NCI-H146 (cell line): ENCODE measurements around the gene BCAT1.
"Not testable (repeated sequence)": the region's sequence is repeated elsewhere in the genome, so short reads cannot be mapped to it uniquely, and the experiment has no call there.

Source experiments
- DNase-seq: peaks from one replicate; lab custom pipeline; 2025; lab: John Stamatoyannopoulos, UW

The BCAT1 gene

GRCh38 chr12:24926080-24926479 is 22.8 kb downstream of the BCAT1 start:
- not testable (repeated sequence) for DNase-seq

- no peak for DNase-seq
Observed at GRCh38 chr12:24922090-24922489, 26.8 kb downstream of the BCAT1 start.

- DNase-seq = no peak
Observed at GRCh38 chr12:24921251-24922038, 27.5 kb downstream of the BCAT1 start.

- DNase-seq = no peak
Observed at GRCh38 chr12:24920141-24920540, 28.8 kb downstream of the BCAT1 start.

DNA sequence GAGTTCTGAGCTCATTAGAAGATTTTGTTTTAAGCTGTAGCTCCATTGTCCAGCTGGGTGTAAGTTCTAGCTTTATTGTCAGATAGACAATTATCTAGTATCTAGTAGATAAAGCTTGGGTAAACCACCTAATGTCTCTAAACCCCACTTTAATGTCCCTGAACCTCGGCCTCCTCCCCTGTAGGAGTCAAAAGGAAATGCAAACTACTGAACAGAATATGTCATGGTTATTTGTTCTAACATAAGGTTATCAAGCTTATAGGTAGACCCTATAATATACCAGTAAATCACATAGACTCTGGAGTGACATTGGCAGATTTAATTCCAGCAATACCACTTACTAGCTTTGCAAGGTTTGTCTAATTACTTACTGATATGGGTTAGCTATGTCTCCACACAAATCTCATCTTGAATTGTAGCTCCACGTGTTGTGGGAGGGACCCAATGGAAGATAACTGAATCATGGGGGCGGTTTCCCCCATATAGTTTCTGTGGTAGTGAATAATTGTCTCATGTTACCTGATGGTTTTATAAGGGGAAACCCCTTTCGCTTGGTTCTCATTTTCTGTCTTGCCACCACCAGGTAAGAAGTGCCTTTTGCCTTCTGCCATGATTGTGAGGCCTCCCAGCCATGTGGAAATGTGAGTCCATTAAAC is 29.4 kb downstream of the BCAT1 start:
- no peak for DNase-seq

- no peak for DNase-seq
Observed at GRCh38 chr12:24918596-24918995, 30.3 kb downstream of the BCAT1 start.

DNA sequence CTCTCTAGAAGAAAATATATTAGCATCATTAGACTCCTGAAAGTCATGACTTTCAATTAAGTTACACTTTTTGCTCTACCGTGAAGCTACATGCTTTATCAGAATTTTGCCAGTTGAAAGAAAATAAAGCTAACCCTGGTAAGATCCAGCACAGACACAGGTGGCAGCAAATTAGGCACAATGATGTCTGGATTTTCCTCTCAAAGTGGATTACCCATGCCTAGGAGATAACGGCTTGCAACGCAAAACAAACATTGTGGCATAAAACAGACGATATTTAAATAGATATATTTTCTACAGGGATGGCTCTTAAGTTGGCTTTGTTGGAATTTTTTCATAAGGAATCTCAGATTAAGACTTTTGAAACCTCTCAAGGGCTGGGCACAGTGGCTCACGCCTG is 33.4 kb downstream of the BCAT1 start:
- no peak for DNase-seq

DNA sequence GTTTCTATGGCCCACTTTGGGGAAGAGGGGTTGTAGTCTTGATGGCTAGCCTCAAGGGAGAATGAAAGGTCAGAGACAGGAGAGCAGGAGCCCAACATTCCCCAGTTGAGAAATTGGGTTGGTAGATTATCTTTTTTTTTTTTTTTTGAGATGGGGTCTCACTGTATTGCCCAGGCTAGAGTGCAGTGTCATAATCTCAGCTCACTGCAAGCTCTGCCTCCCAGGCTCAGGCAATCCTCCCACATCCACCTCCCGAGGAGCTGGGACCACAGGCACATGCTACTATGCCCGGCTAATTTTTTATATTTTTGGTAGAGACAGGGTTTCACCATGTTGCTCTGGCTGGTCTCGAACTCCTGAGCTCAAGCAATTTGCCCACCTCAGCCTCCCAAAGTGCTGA is 34.9 kb downstream of the BCAT1 start:
- DNase-seq = no peak

GRCh38 chr12:24913130-24913529 is 35.8 kb downstream of the BCAT1 start:
- DNase-seq = no peak

- DNase-seq = no peak
Observed at GRCh38 chr12:24911271-24911791, 37.6 kb downstream of the BCAT1 start.

DNA sequence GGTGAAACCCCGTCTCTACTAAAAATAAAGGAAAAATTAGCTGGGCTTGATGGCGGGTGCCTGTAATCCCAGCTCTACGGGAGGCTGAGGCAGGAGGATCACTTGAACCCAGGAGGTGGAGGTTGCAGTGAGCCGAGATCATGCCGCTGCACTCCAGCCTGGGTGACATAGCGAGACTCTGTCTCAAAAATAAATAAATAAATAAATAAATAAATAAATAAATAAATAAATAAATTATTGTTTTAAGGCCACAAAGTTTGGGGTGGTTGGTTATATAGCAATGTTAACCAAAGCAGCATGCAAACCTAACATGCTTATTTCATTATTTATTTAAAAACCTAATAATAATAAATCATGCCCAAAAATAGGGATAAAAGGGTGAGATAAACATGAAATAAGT is 38.7 kb downstream of the BCAT1 start:
- DNase-seq = not testable (repeated sequence)

GRCh38 chr12:24909667-24910066 is 39.2 kb downstream of the BCAT1 start:
- no peak for DNase-seq

- DNase-seq = no peak
Observed at GRCh38 chr12:24907464-24907863, 41.4 kb downstream of the BCAT1 start.

DNA sequence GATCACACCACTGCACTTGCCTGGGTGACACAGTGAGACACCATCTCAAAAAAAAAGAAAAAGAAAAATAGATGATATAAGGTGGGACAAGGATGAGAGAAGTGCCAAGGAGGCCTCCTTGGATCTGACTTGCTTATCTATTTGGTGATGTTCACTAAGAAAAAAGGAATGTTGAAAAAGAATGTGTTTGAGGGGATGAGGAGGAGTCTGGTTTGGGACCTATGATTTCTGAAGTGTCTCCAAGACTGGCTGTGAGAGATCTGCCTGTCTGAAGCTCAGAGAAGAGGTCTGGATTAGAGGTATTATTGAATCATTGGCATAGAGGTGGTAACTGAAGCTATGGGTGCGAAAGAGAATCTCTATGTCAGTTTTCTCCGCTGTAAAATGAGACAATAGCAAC is 42.8 kb downstream of the BCAT1 start:
- no peak for DNase-seq

- no peak for DNase-seq
Observed at GRCh38 chr12:24905431-24905830, 43.5 kb downstream of the BCAT1 start.

DNA sequence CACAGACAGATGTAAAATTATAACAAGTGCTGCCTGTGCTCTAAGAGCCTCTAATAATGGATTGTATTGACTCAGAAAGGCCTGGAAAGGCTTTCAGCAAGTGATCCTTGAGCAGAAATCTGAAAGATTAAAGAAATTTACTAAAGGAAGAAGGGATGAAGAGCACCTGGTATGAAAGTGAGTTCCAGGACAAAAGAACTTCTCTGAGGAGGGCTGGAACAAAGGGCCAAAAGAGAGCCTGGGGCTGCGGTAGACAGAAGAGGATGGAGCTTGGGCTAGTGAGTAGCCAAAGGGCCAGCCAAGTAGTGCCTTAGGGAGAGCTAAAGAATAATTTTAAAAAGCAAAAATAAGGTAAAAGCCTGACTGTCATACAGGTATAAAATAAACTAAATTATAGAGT is 44.0 kb downstream of the BCAT1 start:
- no peak for DNase-seq

- DNase-seq = no peak
Observed at GRCh38 chr12:24903329-24904088, 45.4 kb downstream of the BCAT1 start.

DNA sequence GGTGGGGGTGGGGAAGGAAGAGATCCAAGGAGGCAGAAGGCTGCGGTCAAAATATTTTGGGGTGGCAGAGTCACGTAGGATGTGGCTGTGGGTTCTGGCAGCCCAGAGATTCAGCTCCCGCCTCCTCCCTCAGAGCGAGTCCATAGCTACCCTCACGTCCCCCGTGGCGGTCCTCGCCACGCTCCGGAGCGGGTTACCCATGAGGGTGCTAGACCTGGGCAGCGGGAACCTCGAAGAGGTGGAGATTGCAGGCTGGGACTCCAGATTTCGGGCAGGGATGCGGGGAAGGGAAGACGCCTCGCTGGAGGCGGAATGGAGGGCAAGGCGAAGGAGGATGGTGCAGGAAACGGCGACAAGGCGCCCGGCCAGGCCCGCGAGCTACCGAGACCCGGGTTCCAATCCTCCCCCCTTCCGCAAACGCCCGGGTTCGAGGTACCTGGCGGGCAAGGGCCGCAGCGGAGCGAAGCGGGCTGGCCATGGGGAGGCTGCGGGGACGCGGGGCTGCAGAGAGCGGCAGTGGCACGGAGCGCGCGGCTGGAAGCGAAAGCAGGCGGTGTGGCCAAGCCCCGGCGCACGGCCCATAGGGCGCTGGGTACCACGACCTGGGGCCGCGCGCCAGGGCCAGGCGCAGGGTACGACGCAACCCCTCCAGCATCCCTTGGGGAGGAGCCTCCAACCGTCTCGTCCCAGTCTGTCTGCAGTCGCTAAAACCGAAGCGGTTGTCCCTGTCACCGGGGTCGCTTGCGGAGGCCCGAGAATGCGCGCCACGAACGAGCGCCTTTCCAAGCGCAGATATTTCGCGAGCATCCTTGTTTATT is 46.2 kb downstream of the BCAT1 start:
- DNase-seq = no peak

DNA sequence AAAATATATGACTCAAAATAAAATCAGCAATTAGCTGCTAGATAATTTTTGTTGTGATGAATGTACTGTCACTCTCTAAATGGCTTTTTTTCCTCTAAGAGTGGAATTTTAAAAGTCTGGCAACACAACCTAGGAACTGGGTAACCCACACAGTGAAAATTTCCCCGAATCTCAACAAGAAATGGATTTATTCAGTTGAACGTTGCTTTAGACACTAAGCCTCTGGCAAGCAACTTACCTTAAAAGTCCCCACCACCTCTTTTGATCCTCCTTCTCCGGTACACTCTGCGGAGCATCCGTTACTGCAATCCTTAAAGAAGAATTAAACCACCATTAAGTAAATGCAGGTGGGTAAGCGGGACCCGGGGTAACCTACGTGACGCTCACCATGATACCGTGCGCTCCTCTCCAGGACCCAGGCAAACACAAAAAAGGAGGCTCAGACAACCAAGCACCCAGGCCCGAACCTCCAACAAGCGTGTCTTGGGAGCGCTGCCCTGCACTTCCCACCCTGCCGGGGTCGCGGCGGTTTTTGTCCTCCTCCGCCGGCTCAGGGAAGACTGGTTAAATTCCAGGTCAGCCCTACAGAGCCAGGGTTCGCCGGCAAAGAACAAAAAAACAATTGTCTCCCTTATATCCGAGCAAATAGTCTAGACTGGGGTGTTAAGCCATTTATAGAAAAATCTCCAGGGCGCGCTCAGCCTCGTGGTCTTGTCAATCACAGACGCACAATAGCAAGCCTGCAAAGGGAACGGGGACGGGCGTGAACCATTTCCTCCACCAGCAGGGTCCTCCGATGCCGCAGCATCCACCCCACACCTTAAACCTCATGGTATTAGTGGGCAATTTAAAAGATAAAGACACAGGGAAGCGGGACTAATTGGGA is 47.1 kb downstream of the BCAT1 start:
- DNase-seq = no peak

- DNase-seq = no peak
Observed at GRCh38 chr12:24900196-24900595, 48.7 kb downstream of the BCAT1 start.
